MCF 10A (cell line): ENCODE measurements around the gene CAT. TPM values are rescaled to one million over a fixed set of nuclear protein-coding genes. Genes with fewer than 3 reads are reported as not detected.

Experiments
- BruUV-seq: library from RNA; stranded (reverse); fragments of 400-500 nt; replicated peaks from 2 replicates; lab custom pipeline; 2021; lab: Mats Ljungman, UMichigan
- CTCF ChIA-PET: fragments of 300-600 bp; sonication (Branson Sonifier 250); formaldehyde crosslinking; extraction: SDS; loops from one replicate; lab custom pipeline; 2021; ENCODE audit warnings: antibody characterized with exemption, inconsistent platforms; lab: Yijun Ruan, JAX
- POLR2A ChIA-PET: fragments of 300-600, 350-650 bp; sonication (Branson Sonifier 250); formaldehyde crosslinking; extraction: SDS; loops from one replicate; lab custom pipeline; 2020; ENCODE audit warnings: antibody characterized with exemption, inconsistent platforms; lab: Yijun Ruan, JAX
- DNase-seq: peaks from one replicate; pipeline ENCODE4 v3.0.0-alpha.2; 2018; ENCODE audit not compliant: unreplicated experiment
- H3K27ac Mint-ChIP-seq: one replicate; pipeline ENCODE4 v1.8.0; 2022; ENCODE audit warnings: mild to moderate bottlenecking, low read depth, mixed read lengths; ENCODE audit not compliant: unreplicated experiment
- H3K27me3 Mint-ChIP-seq: one replicate; pipeline ENCODE4 v1.8.0; 2022; ENCODE audit warnings: mixed read lengths; ENCODE audit not compliant: insufficient read depth, unreplicated experiment
- H3K36me3 Mint-ChIP-seq: one replicate; pipeline ENCODE4 v1.8.0; 2022; ENCODE audit warnings: mild to moderate bottlenecking, moderate library complexity, mixed read lengths; ENCODE audit not compliant: insufficient read depth, unreplicated experiment
- H3K4me1 Mint-ChIP-seq: one replicate; pipeline ENCODE4 v1.8.0; 2022; ENCODE audit warnings: mixed read lengths; ENCODE audit not compliant: insufficient read depth, unreplicated experiment
- H3K4me3 Mint-ChIP-seq: one replicate; pipeline ENCODE4 v1.8.0; 2022; ENCODE audit warnings: mild to moderate bottlenecking, moderate library complexity, mixed read lengths; ENCODE audit not compliant: unreplicated experiment
- H3K9me3 Mint-ChIP-seq: one replicate; pipeline ENCODE4 v1.8.0; 2022; ENCODE audit warnings: mixed read lengths; ENCODE audit not compliant: unreplicated experiment
- intact Hi-C: fragments of 100-400 bp; cut with micrococcal nuclease; formaldehyde crosslinking; loops from 2 replicates; pipeline ENCODE4 v1.14.1; 2022
- total RNA-seq: library from RNA; stranded (reverse); gene quantifications from 2 replicates; pipeline ENCODE4 v1.2.3, GENCODE V29; 2022
- TF ChIP-seq, protein P1 (sequence below): fragments of 200-600 bp; IDR thresholded peaks from one replicate; pipeline ENCODE4 v1.8.0; 2022; ENCODE audit warnings: antibody characterized with exemption, mild to moderate bottlenecking; ENCODE audit not compliant: unreplicated experiment

CAT gene
- total RNA-seq, 1 experiment from 2014 or later: 12.1 TPM

DNA sequence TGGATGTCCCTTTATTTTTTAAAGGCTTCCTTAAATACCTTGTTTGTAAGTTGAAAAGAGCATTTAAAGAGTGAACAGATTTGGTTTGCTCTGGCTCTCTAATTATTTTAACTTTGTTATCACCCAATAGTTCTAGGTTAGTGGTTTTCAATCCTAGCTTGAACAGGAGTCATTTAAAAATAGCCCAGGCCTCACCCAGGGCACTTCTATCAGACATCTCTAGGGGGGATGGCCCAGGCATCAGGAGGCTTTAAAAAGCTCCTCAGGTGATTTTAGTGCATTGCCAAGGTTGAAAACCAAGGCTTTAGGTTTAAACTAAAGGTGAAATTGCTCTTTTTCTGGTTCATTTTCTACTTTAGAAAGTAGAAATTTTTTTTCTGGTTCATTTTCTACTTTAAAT lies 8.3 kb downstream of the CAT start:
- Mint-ChIP-seq H3K27me3 (no peaks in the 10 kb centered on the region), H3K27ac (no peak overlapping the region), H3K4me3 (no peak overlapping the region), H3K36me3 (peaks cover 3% of the 10 kb centered on the region), H3K9me3 (no peaks in the 10 kb centered on the region), H3K4me1 (no peaks in the 10 kb centered on the region)
- POLR2A ChIA-PET: interaction anchor here (2.2 kb wide), 1 partner anchor 7 kb away, joined by 9 read pairs; no protein-coding TSS in a partner anchor
- TF ChIP-seq, protein P1, sequence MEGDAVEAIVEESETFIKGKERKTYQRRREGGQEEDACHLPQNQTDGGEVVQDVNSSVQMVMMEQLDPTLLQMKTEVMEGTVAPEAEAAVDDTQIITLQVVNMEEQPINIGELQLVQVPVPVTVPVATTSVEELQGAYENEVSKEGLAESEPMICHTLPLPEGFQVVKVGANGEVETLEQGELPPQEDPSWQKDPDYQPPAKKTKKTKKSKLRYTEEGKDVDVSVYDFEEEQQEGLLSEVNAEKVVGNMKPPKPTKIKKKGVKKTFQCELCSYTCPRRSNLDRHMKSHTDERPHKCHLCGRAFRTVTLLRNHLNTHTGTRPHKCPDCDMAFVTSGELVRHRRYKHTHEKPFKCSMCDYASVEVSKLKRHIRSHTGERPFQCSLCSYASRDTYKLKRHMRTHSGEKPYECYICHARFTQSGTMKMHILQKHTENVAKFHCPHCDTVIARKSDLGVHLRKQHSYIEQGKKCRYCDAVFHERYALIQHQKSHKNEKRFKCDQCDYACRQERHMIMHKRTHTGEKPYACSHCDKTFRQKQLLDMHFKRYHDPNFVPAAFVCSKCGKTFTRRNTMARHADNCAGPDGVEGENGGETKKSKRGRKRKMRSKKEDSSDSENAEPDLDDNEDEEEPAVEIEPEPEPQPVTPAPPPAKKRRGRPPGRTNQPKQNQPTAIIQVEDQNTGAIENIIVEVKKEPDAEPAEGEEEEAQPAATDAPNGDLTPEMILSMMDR: no peak
- CTCF ChIA-PET: interaction anchor here (0.7 to 5.6 kb wide), 6 partner anchors 12 to 424 kb away, joined by 3 to 23 read pairs (median 3); no protein-coding TSS in a partner anchor
- intact Hi-C loops: no loop called here
- BruUV-seq: no TSS peak
- DNase-seq: no peak

DNA sequence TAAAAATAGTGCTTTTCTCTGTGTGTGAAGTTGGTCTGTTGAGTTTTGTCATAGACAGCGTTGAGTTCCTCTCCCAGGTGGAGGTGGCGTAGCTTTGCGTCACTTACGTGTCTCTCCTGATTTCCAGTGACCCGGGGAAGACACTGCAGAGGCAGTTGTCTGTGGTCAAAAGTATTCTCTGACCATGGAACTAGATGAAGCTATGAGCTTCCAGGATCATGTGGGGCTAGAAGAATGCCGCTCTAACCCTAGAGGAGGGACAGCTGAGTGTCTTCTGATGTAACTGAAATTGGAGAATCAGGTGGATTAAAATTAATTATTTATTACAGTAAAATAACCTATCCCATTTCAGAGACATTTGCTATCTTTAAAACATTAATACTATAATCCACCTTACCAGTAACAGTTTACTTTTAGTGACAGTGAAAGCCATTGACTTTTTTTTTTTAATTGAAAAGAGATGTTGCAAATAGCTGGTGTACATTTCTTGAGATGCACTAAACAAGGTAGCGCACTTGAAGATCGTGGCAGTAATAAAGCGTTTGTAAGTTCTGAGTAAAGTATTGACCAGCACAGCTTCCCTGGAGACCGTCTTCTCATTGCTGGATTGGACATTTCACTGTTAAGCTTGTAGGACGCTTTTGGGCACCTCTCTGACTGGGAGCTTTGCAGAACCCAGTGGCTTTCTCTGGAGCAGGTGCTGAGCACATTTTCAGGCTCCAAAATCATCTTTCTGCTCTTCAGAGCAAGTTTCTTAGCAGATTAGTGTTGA lies 9.7 kb downstream of the CAT start:
- Mint-ChIP-seq H3K27ac (no peak overlapping the region), H3K36me3 (peaks cover 17% of the 10 kb centered on the region), H3K4me1 (no peaks in the 10 kb centered on the region), H3K9me3 (no peaks in the 10 kb centered on the region), H3K4me3 (no peak overlapping the region), H3K27me3 (no peaks in the 10 kb centered on the region)
- TF ChIP-seq, protein P1: no peak
- BruUV-seq: no TSS peak
- no peak for DNase-seq
- POLR2A ChIA-PET: interaction anchor here (2.2 kb wide), 1 partner anchor 9 kb away, joined by 9 read pairs; no protein-coding TSS in a partner anchor
- CTCF ChIA-PET: interaction anchor here (1.0 to 5.6 kb wide), 4 partner anchors 20 to 82 kb away, joined by 3 to 23 read pairs (median 3); no protein-coding TSS in a partner anchor
- intact Hi-C loops: no loop called here

DNA sequence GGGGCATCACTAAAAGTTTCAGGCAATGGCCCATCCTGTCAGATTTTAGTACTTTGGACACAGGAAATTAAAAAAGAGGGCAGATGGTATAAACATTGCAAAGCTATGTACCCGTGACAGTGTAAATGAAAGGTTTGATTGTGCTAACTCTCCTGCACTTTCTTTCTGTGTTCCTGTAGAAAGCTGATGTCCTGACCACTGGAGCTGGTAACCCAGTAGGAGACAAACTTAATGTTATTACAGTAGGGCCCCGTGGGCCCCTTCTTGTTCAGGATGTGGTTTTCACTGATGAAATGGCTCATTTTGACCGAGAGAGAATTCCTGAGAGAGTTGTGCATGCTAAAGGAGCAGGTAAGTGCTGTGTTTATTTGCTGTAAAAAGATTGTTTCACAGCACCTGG lies 10.3 kb downstream of the CAT start:
- TF ChIP-seq, protein P1: no peak
- Mint-ChIP-seq H3K27ac (no peak overlapping the region), H3K27me3 (no peaks in the 10 kb centered on the region), H3K36me3 (peaks cover 22% of the 10 kb centered on the region), H3K4me3 (no peak overlapping the region), H3K4me1 (no peaks in the 10 kb centered on the region), H3K9me3 (no peaks in the 10 kb centered on the region)
- no TSS peak for BruUV-seq
- POLR2A ChIA-PET: interaction anchor here (2.2 kb wide), 1 partner anchor 9 kb away, joined by 9 read pairs; no protein-coding TSS in a partner anchor
- intact Hi-C loops: no loop called here
- no peak for DNase-seq
- CTCF ChIA-PET: interaction anchor here (0.8 to 5.6 kb wide), 4 partner anchors 15 to 43 kb away, joined by 3 to 23 read pairs (median 3); no protein-coding TSS in a partner anchor

DNA sequence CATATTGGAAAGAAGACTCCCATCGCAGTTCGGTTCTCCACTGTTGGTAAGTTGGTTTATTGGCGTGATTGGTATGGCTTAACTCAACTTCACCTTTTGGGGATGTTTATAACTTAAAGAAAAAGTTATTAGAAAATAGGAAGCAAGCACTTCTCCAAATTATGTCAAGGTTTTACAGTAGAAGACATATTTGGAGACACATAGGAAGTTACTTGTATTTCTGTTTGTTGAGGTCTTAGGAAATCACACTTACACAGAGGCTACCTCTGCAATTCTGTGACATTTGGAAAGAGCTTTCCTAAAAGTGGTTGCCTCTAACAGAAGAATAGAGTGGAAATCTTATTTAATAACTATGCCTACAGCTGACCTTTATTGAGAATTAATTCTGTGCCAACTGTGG lies 12.3 kb downstream of the CAT start:
- ChIA-PET CTCF (no interaction called here), POLR2A (interaction anchor here (1.2 to 1.5 kb wide), 2 partner anchors 13 to 34 kb away, joined by 3 to 4 read pairs; no protein-coding TSS in a partner anchor)
- Mint-ChIP-seq H3K4me3 (no peak overlapping the region), H3K4me1 (no peaks in the 10 kb centered on the region), H3K9me3 (no peaks in the 10 kb centered on the region), H3K27me3 (no peaks in the 10 kb centered on the region), H3K27ac (no peak overlapping the region), H3K36me3 (peaks cover 31% of the 10 kb centered on the region)
- no peak for DNase-seq
- BruUV-seq: no TSS peak
- intact Hi-C loops: no loop called here
- TF ChIP-seq, protein P1: no peak
